DOHH2 (cell line): Measurements from ENCODE around the gene S100A8.

ENCODE experiments used
- H3F3A ChIP-seq: fragments of 200-600 bp; sonication (generic), shearing (Covaris generic); 2 replicates; pipeline ENCODE4 v1.6.0; 2016; ENCODE audit warnings: antibody characterized with exemption, mild to moderate bottlenecking; ENCODE audit not compliant: control insufficient read depth, insufficient read depth
- H3K27ac ChIP-seq: fragments of 200-600 bp; sonication (generic); 2 replicates; pipeline ENCODE4 v1.5.1; 2014; ENCODE audit warnings: low read depth, mild to moderate bottlenecking, low read length, moderate library complexity
- H3K27me3 ChIP-seq: fragments of 200-600 bp; sonication (generic); 2 replicates; pipeline ENCODE4 v1.6.1; 2014; ENCODE audit warnings: mild to moderate bottlenecking, low read length, mixed read lengths; ENCODE audit not compliant: control insufficient read depth
- H3K36me3 ChIP-seq: fragments of 200-600 bp; sonication (generic); 2 replicates; pipeline ENCODE4 v1.6.1; 2014; ENCODE audit warnings: mild to moderate bottlenecking, low read length, moderate library complexity, mixed read lengths; ENCODE audit not compliant: control insufficient read depth
- H3K4me1 ChIP-seq: fragments of 200-600 bp; sonication (generic); 2 replicates; pipeline ENCODE4 v1.6.1; 2014; ENCODE audit warnings: mild to moderate bottlenecking, low read length, mixed read lengths; ENCODE audit not compliant: control insufficient read depth
- H3K4me2 ChIP-seq: fragments of 200-600 bp; sonication (generic); 2 replicates; pipeline ENCODE4 v1.6.0; 2014; ENCODE audit warnings: mild to moderate bottlenecking, low read length, moderate library complexity
- H3K4me3 ChIP-seq: fragments of 200-600 bp; sonication (generic); 2 replicates; pipeline ENCODE4 v1.5.1; 2014; ENCODE audit warnings: mild to moderate bottlenecking, low read length, mixed read lengths
- H3K79me2 ChIP-seq: fragments of 200-600 bp; sonication (generic); 2 replicates; pipeline ENCODE4 v1.6.1; 2014; ENCODE audit warnings: mild to moderate bottlenecking, low read length, mixed read lengths; ENCODE audit not compliant: control insufficient read depth
- H3K9me2 ChIP-seq: fragments of 200-600 bp; sonication (generic); replicated peaks from 2 replicates; pipeline ENCODE4 v1.6.1; 2014; ENCODE audit warnings: mild to moderate bottlenecking, low read length, mixed read lengths; ENCODE audit not compliant: control insufficient read depth
- H3K9me3 ChIP-seq: fragments of 200-600 bp; sonication (generic); 2 replicates; pipeline ENCODE4 v1.6.1; 2014; ENCODE audit warnings: antibody characterized with exemption, low read length, mixed read lengths; ENCODE audit not compliant: control insufficient read depth, insufficient read depth
- H4K20me1 ChIP-seq: fragments of 200-600 bp; sonication (generic); 2 replicates; pipeline ENCODE4 v1.6.0; 2014; ENCODE audit warnings: low read depth, mild to moderate bottlenecking, antibody characterized with exemption, low read length, moderate library complexity; ENCODE audit not compliant: control insufficient read depth, insufficient read depth
- CTCF ChIP-seq: fragments of 200-600 bp; sonication (generic); IDR thresholded peaks from one replicate; pipeline ENCODE4 v1.5.1; 2014; ENCODE audit warnings: antibody characterized with exemption, mild to moderate bottlenecking, low read depth, low read length; ENCODE audit not compliant: poor library complexity, severe bottlenecking
- EZH2phosphoT487 ChIP-seq: fragments of 200-600 bp; sonication (generic); IDR thresholded peaks from 2 replicates; pipeline ENCODE4 v1.6.1; 2017; ENCODE audit warnings: borderline replicate concordance, mild to moderate bottlenecking, antibody characterized with exemption, low read length, moderate library complexity, mixed read lengths

The S100A8 gene

GRCh38 chr1:153356392-153357075 lies 34.3 kb downstream of the S100A8 start:
- Histone ChIP-seq H3K4me1 (no peaks in the 10 kb centered on the region), H3K36me3 (no peaks in the 10 kb centered on the region), H3K9me2 (no peaks in the 10 kb centered on the region), H3K9me3 (no peaks in the 10 kb centered on the region), H3K4me2 (no peak overlapping the region), H3K79me2 (no peaks in the 10 kb centered on the region), H3K27me3 (no peaks in the 10 kb centered on the region), H3F3A (no peaks in the 10 kb centered on the region), H4K20me1 (no peaks in the 10 kb centered on the region), H3K4me3 (no peak overlapping the region), H3K27ac (no peak overlapping the region)
- no peak for TF ChIP-seq CTCF
- TF ChIP-seq EZH2phosphoT487 = no peak

GRCh38 chr1:153355445-153356071 lies 35.3 kb downstream of the S100A8 start:
- Histone ChIP-seq H3K79me2 (no peaks in the 10 kb centered on the region), H3K9me2 (no peaks in the 10 kb centered on the region), H3K27ac (no peak overlapping the region), H3K36me3 (no peaks in the 10 kb centered on the region), H3F3A (no peaks in the 10 kb centered on the region), H3K4me2 (no peak overlapping the region), H3K9me3 (no peaks in the 10 kb centered on the region), H3K27me3 (no peaks in the 10 kb centered on the region), H3K4me1 (no peaks in the 10 kb centered on the region), H4K20me1 (no peaks in the 10 kb centered on the region), H3K4me3 (no peak overlapping the region)
- TF ChIP-seq CTCF (peak; percentile 66), EZH2phosphoT487 (no peak)

GRCh38 chr1:153354515-153355193 lies 36.2 kb downstream of the S100A8 start:
- Histone ChIP-seq H4K20me1 (no peaks in the 10 kb centered on the region), H3K27me3 (peaks cover 4% of the 10 kb centered on the region), H3K4me3 (no peak overlapping the region), H3K9me2 (no peaks in the 10 kb centered on the region), H3K27ac (no peak overlapping the region), H3F3A (no peaks in the 10 kb centered on the region), H3K9me3 (no peaks in the 10 kb centered on the region), H3K79me2 (no peaks in the 10 kb centered on the region), H3K36me3 (no peaks in the 10 kb centered on the region), H3K4me1 (no peaks in the 10 kb centered on the region), H3K4me2 (no peak overlapping the region)
- no peak for TF ChIP-seq CTCF
- TF ChIP-seq EZH2phosphoT487 = no peak
